ENCODE measurements around the gene STX16.

STX16 gene

GRCh38 chr20:58675146-58675584, 24.1 kb downstream of the STX16 start:
- TF ChIP-seq SPI1 (IDR thresholded peaks at IDR 0.05; ENCODE audit: borderline replicate concordance, low read depth) (no peak), POLR2AphosphoS5 (IDR thresholded peaks at IDR 0.05; ENCODE audit: low read depth) (no peak), REST (IDR thresholded peaks at IDR 0.05; ENCODE audit: insufficient replicate concordance, low read depth) (no peak), GABPA (IDR thresholded peaks at IDR 0.05; ENCODE audit: low read depth) (no peak), CTCF (IDR thresholded peaks at IDR 0.05; ENCODE audit: insufficient read depth, low read length) (no peak)
- Histone ChIP-seq H3K27ac (replicated peaks) (no peak overlapping the region), H3K27me3 (ENCODE audit: insufficient read depth, poor library complexity, severe bottlenecking) (no peaks in the 10 kb centered on the region), H3K4me3 (replicated peaks; ENCODE audit: insufficient read depth, low read length) (no peak overlapping the region)
- DNase-seq (ENCODE audit: low read depth in 1 of 2, low spot score in 1 of 2) = no peak

GRCh38 chr20:58675641-58676040, 24.6 kb downstream of the STX16 start:
- H3K4me3 ChIP-seq (replicated peaks; ENCODE audit: insufficient read depth, low read length) = no peak overlapping the region
- H3K27ac ChIP-seq (replicated peaks) = no peak overlapping the region
- no peak for DNase-seq (ENCODE audit: low read depth in 1 of 2, low spot score in 1 of 2)
- no peaks in the 10 kb centered on the region for H3K27me3 ChIP-seq (ENCODE audit: insufficient read depth, poor library complexity, severe bottlenecking)
- TF ChIP-seq SPI1 (IDR thresholded peaks at IDR 0.05; ENCODE audit: borderline replicate concordance, low read depth) (no peak), CTCF (IDR thresholded peaks at IDR 0.05; ENCODE audit: insufficient read depth, low read length) (no peak), GABPA (IDR thresholded peaks at IDR 0.05; ENCODE audit: low read depth) (no peak), POLR2AphosphoS5 (IDR thresholded peaks at IDR 0.05; ENCODE audit: low read depth) (no peak), REST (IDR thresholded peaks at IDR 0.05; ENCODE audit: insufficient replicate concordance, low read depth) (no peak)

GRCh38 chr20:58676161-58676560, 25.1 kb downstream of the STX16 start:
- no peak for DNase-seq (ENCODE audit: low read depth in 1 of 2, low spot score in 1 of 2)
- H3K27ac ChIP-seq (replicated peaks) = no peak overlapping the region
- TF ChIP-seq REST (IDR thresholded peaks at IDR 0.05; ENCODE audit: insufficient replicate concordance, low read depth) = no peak
- no peak for TF ChIP-seq SPI1 (IDR thresholded peaks at IDR 0.05; ENCODE audit: borderline replicate concordance, low read depth)
- TF ChIP-seq CTCF (IDR thresholded peaks at IDR 0.05; ENCODE audit: insufficient read depth, low read length) = no peak
- TF ChIP-seq GABPA (IDR thresholded peaks at IDR 0.05; ENCODE audit: low read depth) = no peak
- no peak for TF ChIP-seq POLR2AphosphoS5 (IDR thresholded peaks at IDR 0.05; ENCODE audit: low read depth)
- no peak overlapping the region for H3K4me3 ChIP-seq (replicated peaks; ENCODE audit: insufficient read depth, low read length)
- no peaks in the 10 kb centered on the region for H3K27me3 ChIP-seq (ENCODE audit: insufficient read depth, poor library complexity, severe bottlenecking)

Data from HL-60 (cell line).